HG02588 (cell line): ENCODE data around the gene IL4I1.
"Not testable (repeated sequence)": the region's sequence is repeated elsewhere in the genome, so short reads cannot be mapped to it uniquely, and the experiment has no call there.

Source experiments
- ATAC-seq: cut with Tn5 transposase; IDR thresholded peaks from one replicate; pipeline ENCODE4 v1.9.1; 2021; ENCODE audit warnings: mild to moderate bottlenecking, moderate library complexity; ENCODE audit not compliant: unreplicated experiment

The IL4I1 gene, protein sequence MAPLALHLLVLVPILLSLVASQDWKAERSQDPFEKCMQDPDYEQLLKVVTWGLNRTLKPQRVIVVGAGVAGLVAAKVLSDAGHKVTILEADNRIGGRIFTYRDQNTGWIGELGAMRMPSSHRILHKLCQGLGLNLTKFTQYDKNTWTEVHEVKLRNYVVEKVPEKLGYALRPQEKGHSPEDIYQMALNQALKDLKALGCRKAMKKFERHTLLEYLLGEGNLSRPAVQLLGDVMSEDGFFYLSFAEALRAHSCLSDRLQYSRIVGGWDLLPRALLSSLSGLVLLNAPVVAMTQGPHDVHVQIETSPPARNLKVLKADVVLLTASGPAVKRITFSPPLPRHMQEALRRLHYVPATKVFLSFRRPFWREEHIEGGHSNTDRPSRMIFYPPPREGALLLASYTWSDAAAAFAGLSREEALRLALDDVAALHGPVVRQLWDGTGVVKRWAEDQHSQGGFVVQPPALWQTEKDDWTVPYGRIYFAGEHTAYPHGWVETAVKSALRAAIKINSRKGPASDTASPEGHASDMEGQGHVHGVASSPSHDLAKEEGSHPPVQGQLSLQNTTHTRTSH

GRCh38 chr19:49896863-49897621, at the start of gene IL4I1:
TSS of gene IL4I1 (minus strand) at chr19:49896887. CDS start at chr19:49896160, 727 bp downstream.
- ATAC-seq = peak; percentile 37

DNA sequence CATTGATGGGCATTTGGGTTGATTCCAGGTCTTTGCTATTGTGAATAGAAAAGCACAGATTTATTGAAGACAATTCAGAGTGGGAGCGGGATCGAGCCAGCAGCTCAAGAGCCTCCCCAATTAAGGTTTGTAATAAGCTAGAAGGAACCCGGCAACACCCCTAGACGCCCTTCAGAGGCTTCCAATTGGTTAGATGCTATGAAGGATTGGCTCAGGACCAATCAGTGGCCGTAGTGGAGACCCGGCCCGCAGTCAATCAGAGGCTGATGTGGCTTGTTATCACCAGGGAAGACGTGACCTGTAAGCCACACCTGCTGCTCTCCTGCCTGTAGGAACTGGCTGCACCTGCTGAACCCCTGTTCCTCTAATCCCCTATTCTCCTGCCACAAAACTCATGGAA, 49.7 kb upstream of the IL4I1 start:
- no peak for ATAC-seq

GRCh38 chr19:49944567-49944966, 47.9 kb upstream of the IL4I1 start:
- not testable (repeated sequence) for ATAC-seq

- no peak for ATAC-seq
Observed at GRCh38 chr19:49940482-49940791, 43.8 kb upstream of the IL4I1 start.

- no peak for ATAC-seq
Observed at GRCh38 chr19:49939721-49940481, 43.2 kb upstream of the IL4I1 start.

- ATAC-seq = no peak
Observed at GRCh38 chr19:49938662-49939061, 42.0 kb upstream of the IL4I1 start.

- no peak for ATAC-seq
Observed at GRCh38 chr19:49937750-49938381, 41.2 kb upstream of the IL4I1 start.

GRCh38 chr19:49936549-49936948, 39.9 kb upstream of the IL4I1 start:
- no peak for ATAC-seq

GRCh38 chr19:49933643-49934042, 37.0 kb upstream of the IL4I1 start:
- ATAC-seq = no peak

DNA sequence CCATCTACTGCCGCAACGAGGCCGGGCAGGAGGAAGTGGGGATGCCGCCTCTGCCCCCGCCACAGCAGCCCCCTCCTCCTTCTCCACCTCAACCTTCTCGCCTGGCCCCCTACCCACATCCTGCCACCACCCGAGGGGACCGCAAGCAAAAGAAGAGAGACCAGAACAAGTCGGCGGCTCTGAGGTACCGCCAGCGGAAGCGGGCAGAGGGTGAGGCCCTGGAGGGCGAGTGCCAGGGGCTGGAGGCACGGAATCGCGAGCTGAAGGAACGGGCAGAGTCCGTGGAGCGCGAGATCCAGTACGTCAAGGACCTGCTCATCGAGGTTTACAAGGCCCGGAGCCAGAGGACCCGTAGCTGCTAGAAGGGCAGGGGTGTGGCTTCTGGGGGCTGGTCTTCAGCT, 36.0 kb upstream of the IL4I1 start:
- no peak for ATAC-seq

GRCh38 chr19:49932041-49932451, 35.4 kb upstream of the IL4I1 start:
- ATAC-seq = no peak

GRCh38 chr19:49931293-49932040, 34.8 kb upstream of the IL4I1 start:
- ATAC-seq = no peak

DNA sequence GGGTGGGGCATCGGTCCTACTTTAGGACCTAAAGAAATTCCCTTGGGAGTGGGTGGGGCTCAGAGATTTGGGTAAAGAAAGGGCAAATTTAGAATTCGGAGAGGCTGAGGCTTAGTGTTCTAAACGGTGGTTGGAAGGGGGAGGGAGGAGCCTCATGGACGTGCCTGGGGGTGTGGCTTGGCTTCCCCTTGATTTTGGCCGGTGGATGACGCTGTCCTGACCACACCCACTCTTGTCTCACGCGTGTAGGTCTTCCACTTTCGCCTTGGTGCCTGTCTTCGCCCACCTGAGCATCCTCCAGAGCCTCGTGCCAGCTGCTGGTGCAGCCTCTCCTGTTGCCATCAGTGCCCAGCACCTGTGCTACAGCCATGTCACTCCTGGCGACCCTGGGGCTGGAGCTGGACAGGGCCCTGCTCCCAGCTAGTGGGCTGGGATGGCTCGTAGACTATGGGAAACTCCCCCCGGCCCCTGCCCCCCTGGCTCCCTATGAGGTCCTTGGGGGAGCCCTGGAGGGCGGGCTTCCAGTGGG, 33.9 kb upstream of the IL4I1 start:
- ATAC-seq = no peak

DNA sequence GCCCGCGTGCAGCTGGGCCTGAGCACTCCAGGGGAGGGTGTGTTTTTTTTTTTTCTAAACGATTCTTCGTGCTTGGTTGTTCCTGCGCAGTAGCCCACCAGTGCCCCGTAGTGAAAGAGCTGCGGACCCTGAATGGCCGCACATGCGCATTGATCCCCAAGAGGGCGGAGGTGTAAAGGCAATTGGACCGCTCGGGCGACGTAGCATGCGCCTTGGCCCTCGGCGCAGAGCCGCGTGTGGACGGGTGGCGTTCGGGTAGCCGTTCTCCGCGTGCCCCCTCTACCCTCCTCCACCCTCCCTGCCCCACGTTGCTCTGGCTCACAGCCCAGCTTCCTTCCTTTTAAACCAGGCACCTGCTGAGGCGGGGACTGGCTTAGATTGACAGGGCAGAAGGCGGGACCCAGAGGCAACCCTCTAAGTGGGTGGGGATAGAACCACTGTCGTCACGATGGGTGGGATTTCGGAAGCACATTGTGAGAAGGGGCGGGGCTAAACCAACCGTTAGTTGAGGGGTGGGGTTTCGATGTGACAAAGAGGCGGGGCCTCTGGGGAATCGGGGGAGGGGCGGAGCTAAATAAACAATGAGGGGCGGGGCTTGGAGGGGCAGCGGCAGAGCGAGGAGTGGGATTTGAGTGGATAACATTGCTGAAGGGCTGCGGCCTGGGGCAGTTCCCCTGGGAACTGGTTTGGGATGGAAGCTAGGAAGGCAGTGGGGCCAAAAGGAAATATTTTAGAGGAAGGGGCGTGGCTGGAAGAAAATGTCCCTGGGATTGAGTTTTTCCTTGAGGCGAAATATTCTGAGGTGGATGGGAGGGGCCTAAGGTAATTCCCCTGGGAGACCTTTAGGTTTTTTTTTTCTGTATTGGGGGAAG, 33.2 kb upstream of the IL4I1 start:
- ATAC-seq = peak; percentile 56

DNA sequence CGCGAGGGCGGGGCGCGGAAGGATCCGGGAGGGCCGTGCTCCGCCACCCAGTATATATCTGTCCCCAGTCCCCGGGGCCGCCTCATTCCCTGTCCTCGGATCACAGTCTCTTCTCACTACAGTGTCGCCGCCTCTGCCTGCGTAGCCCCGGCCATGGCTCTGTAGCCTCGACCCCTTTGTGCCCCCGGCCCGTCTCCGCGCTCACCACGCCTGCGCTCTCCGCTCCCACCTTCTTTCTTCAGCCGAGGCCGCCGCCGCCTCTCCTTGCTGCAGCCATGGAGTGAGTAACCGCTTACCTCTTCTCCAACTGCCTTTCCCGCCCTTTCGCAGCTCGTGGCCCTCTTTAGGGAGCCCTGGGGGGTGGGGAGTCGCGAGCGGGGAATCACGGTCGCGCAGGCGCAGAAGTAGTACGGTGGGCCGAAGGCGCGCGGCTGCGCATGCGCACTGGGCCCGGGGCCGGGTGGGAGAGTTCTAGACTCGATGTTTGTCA, 32.5 kb upstream of the IL4I1 start, which contains the start of the genes ATF5 and NUP62:
ATF5 (plus strand) TSS at position 85 of the 490 bp plus-strand sequence. CDS start 1,646 bp downstream, outside the sequence.
NUP62 (minus strand) TSS at position 384 of the 490 bp plus-strand sequence. CDS start 19,697 bp downstream, outside the sequence.
- peak; percentile 47 for ATAC-seq

DNA sequence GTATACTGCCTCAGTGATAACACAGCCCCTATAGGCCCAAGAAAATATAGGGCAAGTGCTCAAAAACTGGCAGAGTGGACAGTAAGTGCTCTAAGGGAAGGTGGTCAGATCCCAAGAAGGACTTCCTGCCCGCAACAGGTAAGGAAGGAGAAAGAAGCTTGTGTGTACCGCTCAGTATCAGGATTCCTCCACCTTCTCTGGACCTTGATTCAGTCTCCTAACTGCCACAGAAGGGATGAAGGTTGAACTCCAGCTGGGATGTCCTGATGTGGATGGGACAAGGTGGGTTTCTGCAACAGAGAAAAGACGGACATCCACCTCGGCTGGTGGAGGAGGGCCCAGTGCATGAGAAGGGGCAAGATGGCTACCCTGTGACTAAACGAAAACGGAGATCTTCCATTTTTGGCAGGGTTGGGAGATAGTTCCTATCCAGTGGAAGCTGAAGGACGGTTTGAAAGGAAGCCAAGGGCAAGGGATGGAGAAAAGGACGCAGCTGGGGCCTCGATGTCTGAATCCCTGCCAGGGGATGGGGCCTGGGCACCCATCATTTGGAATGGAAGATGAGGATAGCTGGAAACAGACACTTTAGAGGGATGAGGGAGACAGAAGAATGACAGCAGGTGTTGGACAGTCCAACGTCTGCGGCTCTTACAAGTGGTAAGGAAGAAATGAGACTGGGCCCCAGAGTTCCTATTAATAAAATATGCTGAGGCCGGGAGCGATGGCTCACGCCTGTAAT, 31.0 kb upstream of the IL4I1 start:
- no peak for ATAC-seq

- no peak for ATAC-seq
Observed at GRCh38 chr19:49926515-49926914, 29.8 kb upstream of the IL4I1 start.

DNA sequence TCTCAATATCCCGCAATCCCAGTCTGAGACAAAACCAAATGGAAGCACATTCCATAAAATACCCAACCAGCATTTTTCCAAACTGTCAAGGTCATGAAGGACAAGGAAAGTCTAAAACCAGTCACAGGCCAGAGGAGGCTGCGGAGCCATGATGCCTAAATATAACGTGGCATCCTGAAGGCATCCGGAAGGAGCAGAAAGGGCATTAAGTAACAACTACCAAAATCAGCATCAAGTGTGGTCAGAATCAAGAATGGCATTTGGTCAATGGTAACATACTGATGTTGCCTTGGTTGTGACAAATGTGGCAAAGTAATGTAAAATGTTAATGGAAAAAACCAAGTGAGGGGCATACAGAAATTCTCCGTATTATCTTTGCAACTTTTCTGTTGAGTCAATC, 28.8 kb upstream of the IL4I1 start:
- no peak for ATAC-seq
